ENCODE results near the gene DOP1A. TPM values are rescaled to one million over a fixed set of nuclear protein-coding genes. Genes with fewer than 3 reads are reported as not detected.

The DOP1A gene
- total and polyA plus RNA-seq, 2 of the 13 experiments (the other 11 are each of a cell fraction or from before 2014, with no cell fraction given), result 5.2 to 16.7 TPM

GRCh38 chr6:83153883-83154521 is 86.5 kb downstream of the DOP1A start (continued):
- TF ChIP-seq TRIM22 (IDR thresholded peaks at IDR 0.05) (no peak), RFX5 (IDR thresholded peaks at IDR 0.05; ENCODE audit: low read depth, low read length) (no peak), ZBTB26 (CRISPR knock-in tag; IDR thresholded peaks at IDR 0.05; ENCODE audit: borderline replicate concordance) (no peak), SP4 (CRISPR knock-in tag; IDR thresholded peaks at IDR 0.05) (no peak)

GRCh38 chr6:83155794-83156193 is 88.3 kb downstream of the DOP1A start:
- DNase-seq (ENCODE audit: low spot score) (no peak), FAIRE-seq (no peak), ATAC-seq (no peak)
- Histone ChIP-seq H4K20me1 (ENCODE audit: insufficient read depth, low read length) (no peaks in the 10 kb centered on the region), H3K27ac (ENCODE audit: extremely low read length, insufficient read depth, low read length) (no peak overlapping the region), H3K79me2 (ENCODE audit: insufficient read depth, low read length) (no peaks in the 10 kb centered on the region), H3K4me3 (replicated peaks in 1 of 3; ENCODE audit: insufficient read depth in 1 of 3, low read depth in 2 of 3, low read length in 3 of 3) (no peak overlapping the region), H3K4me1 (ENCODE audit: insufficient read depth, low read length) (no peaks in the 10 kb centered on the region), H3K36me3 (replicated peaks in 1 of 2; ENCODE audit: control insufficient read depth in 1 of 2, insufficient read depth in 2 of 2, low read length in 2 of 2) (peaks cover 0 to 19% of the 10 kb centered on the region in 2 experiments), H2AFZ (ENCODE audit: low read length) (no peak overlapping the region), H3K4me2 (ENCODE audit: low read depth, low read length) (no peak overlapping the region), H3K9ac (ENCODE audit: insufficient read depth, low read depth, low read length) (no peak overlapping the region), H3K9me3 (ENCODE audit: low read length) (no peaks in the 10 kb centered on the region), H3K27me3 (ENCODE audit: control insufficient read depth in 1 of 2, insufficient read depth in 2 of 2, low read length in 2 of 2) (no peaks in the 10 kb centered on the region)
- BruUV-seq (replicated peaks), result no TSS peak
- WGBS (ENCODE audit: low lambda C conversion rate), result 88% methylated on average over 2 of the region's 2 CpGs
- in situ Hi-C loops (cut with HindIII; ENCODE audit: extremely low pct_ligation_motif_present, low pct_unique_long_range_greater_than_20kb), result no loop called here
- CTCF ChIA-PET (ENCODE audit: low intra/inter-chr PET ratio, low total read pairs), result no interaction called here
- POLR2A ChIA-PET, result no interaction called here
- intact Hi-C loops (cut with micrococcal nuclease; ENCODE audit: unreplicated experiment), result no loop called here
- TF ChIP-seq POLR2AphosphoS5 (IDR thresholded peaks at IDR 0.05; ENCODE audit: low read depth, low read length), result no peak
- TF ChIP-seq MLLT10 (CRISPR knock-in tag; IDR thresholded peaks at IDR 0.05), result no peak
- TF ChIP-seq YEATS2 (CRISPR knock-in tag; IDR thresholded peaks at IDR 0.05; ENCODE audit: borderline replicate concordance), result no peak
- TF ChIP-seq ZNF460 (CRISPR knock-in tag; IDR thresholded peaks at IDR 0.05; ENCODE audit: borderline replicate concordance), result no peak
- TF ChIP-seq DMTF1 (CRISPR knock-in tag; IDR thresholded peaks at IDR 0.05), result no peak
- no peak for TF ChIP-seq JUND (CRISPR knock-in tag; IDR thresholded peaks at IDR 0.05)
- TF ChIP-seq KLF11 (CRISPR knock-in tag; IDR thresholded peaks at IDR 0.05), result no peak
- TF ChIP-seq PBX3 (CRISPR knock-in tag; IDR thresholded peaks at IDR 0.05; ENCODE audit: borderline replicate concordance), result no peak
- no peak for TF ChIP-seq ZNF589 (CRISPR knock-in tag; conservative IDR thresholded peaks at IDR 0.05)
- TF ChIP-seq LRRFIP1 (CRISPR knock-in tag; conservative IDR thresholded peaks at IDR 0.05), result no peak
